Measurements from ENCODE around the gene MEMO1. TPM values are rescaled to one million over a fixed set of nuclear protein-coding genes. Genes with fewer than 3 reads are reported as not detected.
"Not testable (repeated sequence)": the region's sequence is repeated elsewhere in the genome, so short reads cannot be mapped to it uniquely, and the experiment has no call there.

The MEMO1 gene
- total RNA-seq, 6 experiments from 2014 or later, result 43.6 to 61.3 (median 55.1) TPM

GRCh38 chr2:32039447-32040219, 28.8 kb upstream of the MEMO1 start, which contains the start of gene DPY30:
DPY30 (minus strand) TSS chr2:32039805; CDS start chr2:32039456, 349 bp downstream.
- H3K27ac Mint-ChIP-seq, result peak within 1 kb of the TSS; percentile 95
- peak within 1 kb of the TSS; percentile 95 for H3K4me3 Mint-ChIP-seq
- no peaks in the 10 kb centered on the region for H3K36me3 Mint-ChIP-seq (ENCODE audit: low read depth)
- peaks cover 1% of the 10 kb centered on the region; the same call in 1 of the 2 replicates for H3K27me3 Mint-ChIP-seq (ENCODE audit: insufficient read depth)
- peak; percentile 90 for DNase-seq
- TF ChIP-seq, protein P1, sequence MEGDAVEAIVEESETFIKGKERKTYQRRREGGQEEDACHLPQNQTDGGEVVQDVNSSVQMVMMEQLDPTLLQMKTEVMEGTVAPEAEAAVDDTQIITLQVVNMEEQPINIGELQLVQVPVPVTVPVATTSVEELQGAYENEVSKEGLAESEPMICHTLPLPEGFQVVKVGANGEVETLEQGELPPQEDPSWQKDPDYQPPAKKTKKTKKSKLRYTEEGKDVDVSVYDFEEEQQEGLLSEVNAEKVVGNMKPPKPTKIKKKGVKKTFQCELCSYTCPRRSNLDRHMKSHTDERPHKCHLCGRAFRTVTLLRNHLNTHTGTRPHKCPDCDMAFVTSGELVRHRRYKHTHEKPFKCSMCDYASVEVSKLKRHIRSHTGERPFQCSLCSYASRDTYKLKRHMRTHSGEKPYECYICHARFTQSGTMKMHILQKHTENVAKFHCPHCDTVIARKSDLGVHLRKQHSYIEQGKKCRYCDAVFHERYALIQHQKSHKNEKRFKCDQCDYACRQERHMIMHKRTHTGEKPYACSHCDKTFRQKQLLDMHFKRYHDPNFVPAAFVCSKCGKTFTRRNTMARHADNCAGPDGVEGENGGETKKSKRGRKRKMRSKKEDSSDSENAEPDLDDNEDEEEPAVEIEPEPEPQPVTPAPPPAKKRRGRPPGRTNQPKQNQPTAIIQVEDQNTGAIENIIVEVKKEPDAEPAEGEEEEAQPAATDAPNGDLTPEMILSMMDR (IDR thresholded peaks at IDR 0.05), result no peak
- H3K9me3 Mint-ChIP-seq, result no peaks in the 10 kb centered on the region
- peaks cover 17% of the 10 kb centered on the region for H3K4me1 Mint-ChIP-seq (ENCODE audit: low read depth)

DNA sequence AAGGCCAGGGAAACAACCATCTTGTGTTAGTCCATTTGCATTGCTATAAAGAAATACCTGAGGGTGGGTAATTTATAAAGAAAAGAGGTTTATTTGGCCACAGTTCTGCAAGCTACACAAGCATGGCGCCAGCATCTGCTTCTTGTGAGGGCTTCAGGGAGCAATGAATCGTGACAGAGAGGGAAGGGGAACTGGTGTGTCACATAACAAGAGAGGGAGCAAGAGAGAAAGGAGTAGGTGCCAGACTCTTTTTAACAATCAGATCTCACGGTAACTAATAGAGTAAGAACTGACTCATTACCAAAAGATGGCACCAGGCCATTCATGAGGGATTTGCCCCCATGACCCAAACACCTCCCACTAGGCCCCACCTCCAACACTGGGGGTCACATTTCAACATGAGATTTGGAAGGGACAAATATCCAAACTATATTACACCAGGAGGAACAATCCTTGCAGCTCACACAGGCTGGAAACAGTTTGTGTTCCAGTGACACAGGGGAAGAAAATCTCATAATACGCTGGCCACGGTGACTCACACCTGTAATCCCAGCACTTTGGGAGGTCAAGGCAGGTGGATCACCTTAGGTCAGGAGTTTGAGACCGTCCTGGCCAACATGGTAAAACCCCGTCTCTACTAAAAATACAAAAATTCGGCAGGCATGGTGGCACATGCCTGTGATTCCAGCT, 23.5 kb upstream of the MEMO1 start:
- Mint-ChIP-seq H3K4me1 (ENCODE audit: low read depth) (peaks cover 20% of the 10 kb centered on the region), H3K27ac (peak overlapping the region; percentile 64)
- H3K36me3 Mint-ChIP-seq (ENCODE audit: low read depth); H3K4me3 Mint-ChIP-seq; H3K27me3 Mint-ChIP-seq (ENCODE audit: insufficient read depth); H3K9me3 Mint-ChIP-seq: not testable (repeated sequence)
- DNase-seq, result peak; percentile 21

GRCh38 chr2:32018789-32019482, 8.1 kb upstream of the MEMO1 start:
- H3K9me3 Mint-ChIP-seq, result not testable (repeated sequence)

GRCh38 chr2:32012872-32013271, 2.1 kb upstream of the MEMO1 start:
- Mint-ChIP-seq H3K27ac (peak overlapping the region; percentile 49), H3K4me3 (no peak overlapping the region), H3K9me3 (no peaks in the 10 kb centered on the region), H3K4me1 (ENCODE audit: low read depth) (peaks cover 25% of the 10 kb centered on the region), H3K27me3 (ENCODE audit: insufficient read depth) (no peaks in the 10 kb centered on the region), H3K36me3 (ENCODE audit: low read depth) (no peaks in the 10 kb centered on the region)
- TF ChIP-seq, protein P1 (IDR thresholded peaks at IDR 0.05), result no peak
- DNase-seq, result no peak

More at GRCh38 chr2:32018789-32019482, 8.1 kb upstream of the MEMO1 start:
- not testable (repeated sequence) for H3K36me3 Mint-ChIP-seq (ENCODE audit: low read depth); DNase-seq; H3K4me1 Mint-ChIP-seq (ENCODE audit: low read depth); H3K27ac Mint-ChIP-seq; H3K4me3 Mint-ChIP-seq; H3K27me3 Mint-ChIP-seq (ENCODE audit: insufficient read depth)

- no peaks in the 10 kb centered on the region for H3K27me3 Mint-ChIP-seq (ENCODE audit: insufficient read depth)
- H3K9me3 Mint-ChIP-seq, result no peaks in the 10 kb centered on the region
- H3K4me1 Mint-ChIP-seq (ENCODE audit: low read depth), result peaks cover 37% of the 10 kb centered on the region
- H3K27ac Mint-ChIP-seq, result peak overlapping the region; percentile 85
- DNase-seq, result no peak
- no peaks in the 10 kb centered on the region for H3K36me3 Mint-ChIP-seq (ENCODE audit: low read depth)
- peak overlapping the region; percentile 87 for H3K4me3 Mint-ChIP-seq
- TF ChIP-seq, protein P1 (IDR thresholded peaks at IDR 0.05), result no peak
Measured at GRCh38 chr2:32011485-32011960, 715 bp upstream of the MEMO1 start.

GRCh38 chr2:32010280-32010669, 533 bp downstream of the MEMO1 start:
- not testable (repeated sequence) for H3K9me3 Mint-ChIP-seq; H3K4me3 Mint-ChIP-seq; H3K27ac Mint-ChIP-seq; H3K36me3 Mint-ChIP-seq (ENCODE audit: low read depth); H3K27me3 Mint-ChIP-seq (ENCODE audit: insufficient read depth)
- DNase-seq, result peak; percentile 61
- H3K4me1 Mint-ChIP-seq (ENCODE audit: low read depth), result peaks cover 49% of the 10 kb centered on the region
